Vagina (tissue), 2 donors: ENCODE results near the gene MECP2. TPM values are rescaled to one million over a fixed set of nuclear protein-coding genes. Genes with fewer than 3 reads are reported as not detected.

Experiments used
- DNase-seq, 2 donors: peaks; one replicate each; pipeline ENCODE4 v3.0.0-alpha.2; 2017; ENCODE audit errors: extremely low spot score in 2 of 2
- H3K27ac ChIP-seq: fragments of 200-600 bp; sonication (generic); one replicate; pipeline ENCODE4 v1.5.1; 2019
- H3K27me3 ChIP-seq: fragments of 200-600 bp; sonication (generic); one replicate; pipeline ENCODE4 v1.5.1; 2019
- H3K36me3 ChIP-seq, 2 donors: fragments of 200-600 bp; sonication (generic); one replicate each; pipeline ENCODE4 v1.5.1; 2017 to 2019
- H3K4me1 ChIP-seq: fragments of 200-600 bp; sonication (generic); one replicate; pipeline ENCODE4 v1.5.1; 2019
- H3K4me3 ChIP-seq, 2 donors: fragments of 200-600 bp; sonication (generic); 1 replicate in 1 of 2; 2 replicates in 1 of 2; pipeline ENCODE4 v1.5.1; 2016 to 2019
- H3K9me3 ChIP-seq: fragments of 200-600 bp; sonication (generic); one replicate; pipeline ENCODE4 v1.5.1; 2019
- CTCF ChIP-seq, 3 experiments: fragments of 450-650 bp in 2 of 3; fragments of 200-600 bp in 1 of 3; sonication (generic) in 1 of 3; IDR thresholded peaks; one replicate each; pipeline ENCODE4 v1.5.1; 2017 to 2019; ENCODE audit warnings: antibody characterized with exemption in 3 of 3, mild to moderate bottlenecking in 2 of 3, moderate library complexity in 2 of 3
- POLR2A ChIP-seq, 2 donors: fragments of 450-650 bp; IDR thresholded peaks; one replicate each; pipeline ENCODE4 v1.6.1; 2017; ENCODE audit warnings: antibody characterized with exemption in 2 of 2, mild to moderate bottlenecking in 2 of 2, moderate library complexity in 2 of 2
- POLR2AphosphoS5 ChIP-seq, 2 donors: sonication (generic); formaldehyde crosslinking; IDR thresholded peaks; one replicate each; pipeline ENCODE4 v1.9.0; 2017; ENCODE audit warnings: antibody characterized with exemption in 2 of 2, mild to moderate bottlenecking in 2 of 2, low read depth in 1 of 2; ENCODE audit not compliant: insufficient read depth in 1 of 2
- intact Hi-C: fragments of 100-400 bp; cut with DNase I; formaldehyde crosslinking; loops from one replicate; pipeline ENCODE4 v1.15.1; 2023
- total RNA-seq: library from RNA; depleted of rRNA; stranded (reverse); fragments of >200 nt; gene quantifications from one replicate; pipeline ENCODE4 v1.2.3, GENCODE V29; 2016

The MECP2 gene
- total RNA-seq, 1 donor from 2014 or later, result 38.5 TPM

- intact Hi-C loops, result no loop called here
- Histone ChIP-seq H3K36me3 (peaks cover 0 to 15% of the 10 kb centered on the region in 2 donors), H3K27me3 (no peaks in the 10 kb centered on the region), H3K9me3 (no peaks in the 10 kb centered on the region), H3K27ac (no peak overlapping the region), H3K4me3 (no peak overlapping the region), H3K4me1 (peaks cover 10% of the 10 kb centered on the region)
- TF ChIP-seq POLR2A (IDR thresholded peaks at IDR 0.05) (no peak), CTCF (IDR thresholded peaks at IDR 0.05) (no peak), POLR2AphosphoS5 (IDR thresholded peaks at IDR 0.05; ENCODE audit: insufficient read depth in 1 of 2, low read depth in 1 of 2) (no peak)
- DNase-seq, result no peak
Measured at GRCh38 chrX:154012336-154012991, 85.1 kb downstream of the MECP2 start.

GRCh38 chrX:154011376-154012335 lies 85.9 kb downstream of the MECP2 start:
- TF ChIP-seq CTCF (IDR thresholded peaks at IDR 0.05) (no peak), POLR2A (IDR thresholded peaks at IDR 0.05) (no peak), POLR2AphosphoS5 (IDR thresholded peaks at IDR 0.05; ENCODE audit: insufficient read depth in 1 of 2, low read depth in 1 of 2) (no peak)
- Histone ChIP-seq H3K9me3 (no peaks in the 10 kb centered on the region), H3K4me3 (no peak overlapping the region), H3K4me1 (peaks cover 10% of the 10 kb centered on the region), H3K36me3 (peaks cover 0 to 8% of the 10 kb centered on the region in 2 donors), H3K27me3 (no peaks in the 10 kb centered on the region), H3K27ac (no peak overlapping the region)
- no peak for DNase-seq
- intact Hi-C loops, result no loop called here

- Histone ChIP-seq H3K27me3 (no peaks in the 10 kb centered on the region), H3K36me3 (no peaks in the 10 kb centered on the region), H3K27ac (no peak overlapping the region), H3K4me3 (no peak overlapping the region), H3K9me3 (no peaks in the 10 kb centered on the region), H3K4me1 (peaks cover 10% of the 10 kb centered on the region)
- TF ChIP-seq POLR2AphosphoS5 (IDR thresholded peaks at IDR 0.05; ENCODE audit: insufficient read depth in 1 of 2, low read depth in 1 of 2) (no peak), POLR2A (IDR thresholded peaks at IDR 0.05) (no peak), CTCF (IDR thresholded peaks at IDR 0.05) (no peak)
- intact Hi-C loops, result no loop called here
- DNase-seq, result no peak
Measured at GRCh38 chrX:154010330-154011087, 87.0 kb downstream of the MECP2 start.

GRCh38 chrX:154008521-154008920 lies 89.0 kb downstream of the MECP2 start:
- no peak for TF ChIP-seq POLR2AphosphoS5 (IDR thresholded peaks at IDR 0.05; ENCODE audit: insufficient read depth in 1 of 2, low read depth in 1 of 2)
- TF ChIP-seq POLR2A (IDR thresholded peaks at IDR 0.05), result no peak
- TF ChIP-seq CTCF (IDR thresholded peaks at IDR 0.05), result no peak

More at GRCh38 chrX:154008521-154008920, 89.0 kb downstream of the MECP2 start:
- H3K27ac ChIP-seq, result no peak overlapping the region
- H3K4me3 ChIP-seq, result no peak overlapping the region
- no peaks in the 10 kb centered on the region for H3K9me3 ChIP-seq
- H3K4me1 ChIP-seq, result peaks cover 5% of the 10 kb centered on the region
- DNase-seq, result no peak
- H3K36me3 ChIP-seq, result no peaks in the 10 kb centered on the region
- intact Hi-C loops, result no loop called here
- no peaks in the 10 kb centered on the region for H3K27me3 ChIP-seq
